Activated CD4-positive, alpha-beta memory T cell treated with anti-CD3 and anti-CD28 coated beads, Interleukin-2, amount 10 ng/mL, durations not matched to agents 7 days and 5 days (primary cell): ENCODE data around the gene SPPL3. TPM values are rescaled to one million over a fixed set of nuclear protein-coding genes. Genes with fewer than 3 reads are reported as not detected.

ENCODE experiments used
- CTCF ChIA-PET: fragments of 350-600 bp; sonication (Branson Sonifier 250); formaldehyde crosslinking; loops from one replicate; lab custom pipeline; 2021; ENCODE audit warnings: antibody characterized with exemption, inconsistent platforms; lab: Charles Lee
- POLR2A ChIA-PET: fragments of 350-600 bp; sonication (Branson Sonifier 250); formaldehyde crosslinking; loops from one replicate; lab custom pipeline; 2021; ENCODE audit warnings: antibody characterized with exemption; lab: Charles Lee
- DNase-seq: peaks from one replicate; pipeline ENCODE4 v3.0.0-alpha.2; 2020
- H3K27ac Mint-ChIP-seq: one replicate; pipeline ENCODE4 v1.8.0; 2021; ENCODE audit warnings: mild to moderate bottlenecking, mixed read lengths
- H3K27me3 Mint-ChIP-seq: one replicate; pipeline ENCODE4 v1.8.0; 2021; ENCODE audit warnings: mixed read lengths
- H3K36me3 Mint-ChIP-seq: one replicate; pipeline ENCODE4 v1.8.0; 2021; ENCODE audit warnings: low read depth, mixed read lengths
- H3K4me1 Mint-ChIP-seq: one replicate; pipeline ENCODE4 v1.8.0; 2021; ENCODE audit warnings: mixed read lengths
- H3K4me3 Mint-ChIP-seq: one replicate; pipeline ENCODE4 v1.8.0; 2021; ENCODE audit warnings: mild to moderate bottlenecking, mixed read lengths
- H3K9me3 Mint-ChIP-seq: one replicate; pipeline ENCODE4 v1.8.0; 2021; ENCODE audit warnings: mixed read lengths
- total RNA-seq, 2 experiments: library from RNA; stranded (reverse); gene quantifications; one replicate each; pipeline ENCODE4 v1.2.3, GENCODE V29; 2021

Gene SPPL3
- total RNA-seq, 2 experiments from 2014 or later = 32.0 to 32.1 TPM

- ChIA-PET CTCF (interaction anchor here (0.6 kb wide), 1 partner anchor 578 kb away, joined by 3 read pairs; no protein-coding TSS in a partner anchor), POLR2A (interaction anchor here (1.2 kb wide), 1 partner anchor 35 kb away, joined by 3 read pairs; no protein-coding TSS in a partner anchor)
- Mint-ChIP-seq H3K27me3 (no peaks in the 10 kb centered on the region), H3K4me3 (no peak overlapping the region), H3K4me1 (peaks cover 27% of the 10 kb centered on the region), H3K27ac (no peak overlapping the region), H3K9me3 (no peaks in the 10 kb centered on the region), H3K36me3 (no peaks in the 10 kb centered on the region)
- DNase-seq = no peak
These were observed 85.7 kb downstream of the SPPL3 start for GRCh38 chr12:120818416-120818815.

GRCh38 chr12:120817559-120818330 lies 86.4 kb downstream of the SPPL3 start:
- ChIA-PET CTCF (interaction anchor here (0.6 kb wide), 1 partner anchor 578 kb away, joined by 3 read pairs; no protein-coding TSS in a partner anchor), POLR2A (interaction anchor here (1.2 kb wide), 1 partner anchor 34 kb away, joined by 3 read pairs; no protein-coding TSS in a partner anchor)
- H3K27me3 Mint-ChIP-seq = no peaks in the 10 kb centered on the region
- H3K9me3 Mint-ChIP-seq = no peaks in the 10 kb centered on the region
- no peak overlapping the region for H3K4me3 Mint-ChIP-seq
- H3K4me1 Mint-ChIP-seq = peaks cover 23% of the 10 kb centered on the region
- DNase-seq = no peak
- H3K36me3 Mint-ChIP-seq = peaks cover 2% of the 10 kb centered on the region
- no peak overlapping the region for H3K27ac Mint-ChIP-seq

- ChIA-PET CTCF (no interaction called here), POLR2A (no interaction called here)
- no peak for DNase-seq
- Mint-ChIP-seq H3K4me1 (peaks cover 11% of the 10 kb centered on the region), H3K9me3 (no peaks in the 10 kb centered on the region), H3K4me3 (no peak overlapping the region), H3K36me3 (peaks cover 3% of the 10 kb centered on the region), H3K27ac (no peak overlapping the region), H3K27me3 (no peaks in the 10 kb centered on the region)
These were observed 87.8 kb downstream of the SPPL3 start for GRCh38 chr12:120816363-120816762.

- Mint-ChIP-seq H3K36me3 (peaks cover 9% of the 10 kb centered on the region), H3K27me3 (no peaks in the 10 kb centered on the region), H3K4me1 (peaks cover 6% of the 10 kb centered on the region), H3K27ac (no peak overlapping the region), H3K9me3 (no peaks in the 10 kb centered on the region), H3K4me3 (no peak overlapping the region)
- DNase-seq = no peak
- ChIA-PET CTCF (no interaction called here), POLR2A (no interaction called here)
These were observed 89.2 kb downstream of the SPPL3 start for GRCh38 chr12:120814903-120815429.

- H3K4me3 Mint-ChIP-seq = no peak overlapping the region
- POLR2A ChIA-PET = no interaction called here
- CTCF ChIA-PET = no interaction called here
These were observed 89.8 kb downstream of the SPPL3 start for GRCh38 chr12:120814203-120814902.

GRCh38 chr12:120813588-120814153 lies 90.5 kb downstream of the SPPL3 start:
- H3K4me3 Mint-ChIP-seq = no peak overlapping the region
- CTCF ChIA-PET = no interaction called here
- H3K4me1 Mint-ChIP-seq = peaks cover 6% of the 10 kb centered on the region
- H3K27me3 Mint-ChIP-seq = no peaks in the 10 kb centered on the region
- H3K9me3 Mint-ChIP-seq = no peaks in the 10 kb centered on the region
- POLR2A ChIA-PET = no interaction called here
- H3K36me3 Mint-ChIP-seq = peaks cover 12% of the 10 kb centered on the region
- no peak for DNase-seq
- H3K27ac Mint-ChIP-seq = no peak overlapping the region

More at GRCh38 chr12:120814203-120814902, 89.8 kb downstream of the SPPL3 start:
- no peak for DNase-seq
- Mint-ChIP-seq H3K4me1 (peaks cover 6% of the 10 kb centered on the region), H3K27me3 (no peaks in the 10 kb centered on the region), H3K27ac (no peak overlapping the region), H3K36me3 (peaks cover 9% of the 10 kb centered on the region), H3K9me3 (no peaks in the 10 kb centered on the region)

GRCh38 chr12:120810021-120810420 lies 94.1 kb downstream of the SPPL3 start:
- POLR2A ChIA-PET = no interaction called here
- peaks cover 5% of the 10 kb centered on the region for H3K4me1 Mint-ChIP-seq
- no peak overlapping the region for H3K4me3 Mint-ChIP-seq
- no peak for DNase-seq
- H3K27ac Mint-ChIP-seq = no peak overlapping the region
- H3K9me3 Mint-ChIP-seq = no peaks in the 10 kb centered on the region
- peaks cover 15% of the 10 kb centered on the region for H3K36me3 Mint-ChIP-seq
- H3K27me3 Mint-ChIP-seq = no peaks in the 10 kb centered on the region
- CTCF ChIA-PET = interaction anchor here (0.5 kb wide), 1 partner anchor 10 kb away, joined by 3 read pairs; no protein-coding TSS in a partner anchor

GRCh38 chr12:120804428-120804827 lies 99.7 kb downstream of the SPPL3 start:
- no peak overlapping the region for H3K4me3 Mint-ChIP-seq
- H3K9me3 Mint-ChIP-seq = no peaks in the 10 kb centered on the region
- no peak for DNase-seq
- H3K27me3 Mint-ChIP-seq = no peaks in the 10 kb centered on the region
- H3K36me3 Mint-ChIP-seq = peaks cover 9% of the 10 kb centered on the region
- peaks cover 29% of the 10 kb centered on the region for H3K4me1 Mint-ChIP-seq
- POLR2A ChIA-PET = no interaction called here
- CTCF ChIA-PET = no interaction called here
- no peak overlapping the region for H3K27ac Mint-ChIP-seq

GRCh38 chr12:120801146-120801545 lies 103.0 kb downstream of the SPPL3 start:
- Mint-ChIP-seq H3K27me3 (no peaks in the 10 kb centered on the region), H3K27ac (no peak overlapping the region), H3K4me1 (peaks cover 50% of the 10 kb centered on the region), H3K36me3 (peaks cover 26% of the 10 kb centered on the region), H3K4me3 (no peak overlapping the region), H3K9me3 (peaks cover 9% of the 10 kb centered on the region)
- DNase-seq = no peak
- ChIA-PET POLR2A (interaction anchor here (1.2 kb wide), 1 partner anchor 12 kb away, joined by 3 read pairs; no protein-coding TSS in a partner anchor), CTCF (no interaction called here)

GRCh38 chr12:120800665-120801064 lies 103.5 kb downstream of the SPPL3 start:
- ChIA-PET POLR2A (interaction anchor here (1.2 kb wide), 1 partner anchor 11 kb away, joined by 3 read pairs; no protein-coding TSS in a partner anchor), CTCF (interaction anchor here (1.7 kb wide), 1 partner anchor 171 kb away, joined by 4 read pairs; no protein-coding TSS in a partner anchor)
- no peaks in the 10 kb centered on the region for H3K27me3 Mint-ChIP-seq
- DNase-seq = no peak
- peak overlapping the region; percentile 28 for H3K27ac Mint-ChIP-seq
- peaks cover 12% of the 10 kb centered on the region for H3K9me3 Mint-ChIP-seq
- no peak overlapping the region for H3K4me3 Mint-ChIP-seq
- H3K4me1 Mint-ChIP-seq = peaks cover 50% of the 10 kb centered on the region
- H3K36me3 Mint-ChIP-seq = peaks cover 29% of the 10 kb centered on the region

GRCh38 chr12:120799243-120800045 lies 104.7 kb downstream of the SPPL3 start:
- POLR2A ChIA-PET = no interaction called here

GRCh38 chr12:120798696-120799095 lies 105.5 kb downstream of the SPPL3 start:
- Mint-ChIP-seq H3K4me3 (no peak overlapping the region), H3K36me3 (peaks cover 41% of the 10 kb centered on the region), H3K27me3 (no peaks in the 10 kb centered on the region), H3K27ac (no peak overlapping the region), H3K4me1 (peaks cover 50% of the 10 kb centered on the region), H3K9me3 (peaks cover 24% of the 10 kb centered on the region)
- CTCF ChIA-PET = no interaction called here
- POLR2A ChIA-PET = no interaction called here
- DNase-seq = no peak

More at GRCh38 chr12:120799243-120800045, 104.7 kb downstream of the SPPL3 start:
- H3K27ac Mint-ChIP-seq = no peak overlapping the region
- no peak overlapping the region for H3K4me3 Mint-ChIP-seq
- peaks cover 24% of the 10 kb centered on the region for H3K9me3 Mint-ChIP-seq
- CTCF ChIA-PET = interaction anchor here (0.5 to 1.7 kb wide), 2 partner anchors 172 to 173 kb away, joined by 3 to 4 read pairs; no protein-coding TSS in a partner anchor
- no peaks in the 10 kb centered on the region for H3K27me3 Mint-ChIP-seq
- H3K36me3 Mint-ChIP-seq = peaks cover 41% of the 10 kb centered on the region
- peaks cover 50% of the 10 kb centered on the region for H3K4me1 Mint-ChIP-seq
- DNase-seq = no peak
